RWPE2 (cell line): ENCODE data around the gene MGAT5B.

Source experiments
- ATAC-seq: fragments of 200-7000 bp; cut with Tn5 transposase; 3 replicates; pipeline ENCODE4 v1.9.1; 2021; ENCODE audit warnings: low read depth
- DNase-seq: peaks from one replicate; pipeline ENCODE4 v3.0.0-alpha.2; 2020; ENCODE audit warnings: low spot score
- H3K27ac ChIP-seq: fragments of 450-650 bp; 2 replicates; pipeline ENCODE4 v1.5.1; 2017; ENCODE audit warnings: mild to moderate bottlenecking; ENCODE audit not compliant: poor library complexity, severe bottlenecking
- H3K27me3 ChIP-seq: fragments of 250-450 bp; sonication (Bioruptor Pico); 2 replicates; pipeline ENCODE4 v1.5.1; 2021; ENCODE audit warnings: mild to moderate bottlenecking, moderate library complexity; ENCODE audit not compliant: insufficient read depth, poor library complexity, severe bottlenecking
- H3K36me3 ChIP-seq: fragments of 250-450 bp; sonication (Bioruptor Pico); 2 replicates; pipeline ENCODE4 v1.5.1; 2020; ENCODE audit warnings: low read depth, mild to moderate bottlenecking, moderate library complexity
- H3K4me1 ChIP-seq: fragments of 250-450 bp; sonication (Bioruptor Pico); 2 replicates; pipeline ENCODE4 v1.5.1; 2021; ENCODE audit warnings: mild to moderate bottlenecking, moderate library complexity; ENCODE audit not compliant: insufficient read depth, poor library complexity, severe bottlenecking
- H3K4me3 ChIP-seq: fragments of 250-450 bp; sonication (Bioruptor Pico); 2 replicates; pipeline ENCODE4 v1.5.1; 2021; ENCODE audit warnings: mild to moderate bottlenecking, moderate library complexity; ENCODE audit not compliant: severe bottlenecking
- H3K9me3 ChIP-seq: fragments of 250-450 bp; sonication (Bioruptor Pico); 2 replicates; pipeline ENCODE4 v1.5.1; 2021; ENCODE audit warnings: mild to moderate bottlenecking, moderate library complexity; ENCODE audit not compliant: severe bottlenecking
- CTCF ChIP-seq: fragments of 450-650 bp; IDR thresholded peaks from one replicate; pipeline ENCODE4 v1.5.1; 2017; ENCODE audit warnings: mild to moderate bottlenecking, moderate library complexity; ENCODE audit not compliant: poor library complexity, severe bottlenecking

Gene MGAT5B

GRCh38 chr17:76921340-76922036 lies 53.3 kb downstream of the MGAT5B start:
- no peaks in the 10 kb centered on the region for H3K4me1 ChIP-seq
- TF ChIP-seq CTCF, result no peak
- no peak overlapping the region for H3K27ac ChIP-seq
- peaks cover 14% of the 10 kb centered on the region for H3K27me3 ChIP-seq
- DNase-seq, result no peak
- no peaks in the 10 kb centered on the region for H3K9me3 ChIP-seq
- H3K4me3 ChIP-seq, result no peak overlapping the region
- no peaks in the 10 kb centered on the region for H3K36me3 ChIP-seq
- ATAC-seq, result no peak

- Histone ChIP-seq H3K4me1 (no peaks in the 10 kb centered on the region), H3K27ac (no peak overlapping the region)
Measured at GRCh38 chr17:76922084-76922483, 53.9 kb downstream of the MGAT5B start.

GRCh38 chr17:76922967-76923366 lies 54.8 kb downstream of the MGAT5B start:
- Histone ChIP-seq H3K4me3 (no peak overlapping the region), H3K27me3 (peaks cover 14% of the 10 kb centered on the region), H3K4me1 (no peaks in the 10 kb centered on the region), H3K36me3 (no peaks in the 10 kb centered on the region), H3K27ac (no peak overlapping the region), H3K9me3 (no peaks in the 10 kb centered on the region)
- TF ChIP-seq CTCF, result no peak
- DNase-seq (no peak), ATAC-seq (no peak)

More at GRCh38 chr17:76922084-76922483, 53.9 kb downstream of the MGAT5B start:
- Histone ChIP-seq H3K27me3 (peaks cover 14% of the 10 kb centered on the region), H3K9me3 (no peaks in the 10 kb centered on the region), H3K36me3 (no peaks in the 10 kb centered on the region), H3K4me3 (no peak overlapping the region)
- TF ChIP-seq CTCF, result no peak
- ATAC-seq, result no peak
- no peak for DNase-seq

GRCh38 chr17:76923491-76923890 lies 55.3 kb downstream of the MGAT5B start:
- Histone ChIP-seq H3K9me3 (no peaks in the 10 kb centered on the region), H3K27ac (no peak overlapping the region), H3K27me3 (peaks cover 14% of the 10 kb centered on the region), H3K4me3 (no peak overlapping the region), H3K36me3 (no peaks in the 10 kb centered on the region), H3K4me1 (no peaks in the 10 kb centered on the region)
- no peak for TF ChIP-seq CTCF
- DNase-seq, result no peak
- ATAC-seq, result no peak
